HepG2 (cell line): ENCODE data around the gene ABRACL. TPM values are rescaled to one million over a fixed set of nuclear protein-coding genes. Genes with fewer than 3 reads are reported as not detected.

Source experiments
- ATAC-seq: fragments of 200-7000 bp; cut with Tn5 transposase; 3 replicates; pipeline ENCODE4 v1.9.1; 2020; ENCODE audit warnings: mild to moderate bottlenecking, moderate library complexity
- BruUV-seq: library from RNA; stranded (reverse); fragments of 400-500 nt; replicated peaks from 2 replicates; lab custom pipeline; 2021; lab: Mats Ljungman, UMichigan
- CTCF ChIA-PET: fragments of 300-600 bp; formaldehyde crosslinking; extraction: SDS; loops from one replicate; lab custom pipeline; 2021; ENCODE audit warnings: low total read pairs, inconsistent platforms, low intra/inter-chr PET ratio; lab: Yijun Ruan, JAX
- POLR2A ChIA-PET: fragments of 350-600 bp; sonication (Branson Sonifier 250); formaldehyde crosslinking; loops from one replicate; lab custom pipeline; 2020; ENCODE audit warnings: antibody characterized with exemption, inconsistent platforms; lab: Yijun Ruan, JAX
- DNase-seq: peaks from one replicate; pipeline ENCODE4 v3.0.0-alpha.2; 2015; ENCODE audit warnings: low spot score
- FAIRE-seq: peaks from 3 replicates; lab custom pipeline; 2011; peaks lifted over from hg19 to GRCh38; lab: Jason Lieb, UNC
- H2AFZ ChIP-seq: one replicate; pipeline ENCODE4 v1.6.1; 2011; ENCODE audit warnings: low read length, inconsistent platforms
- H3K27ac ChIP-seq: fragments of 300-600 bp; 3 replicates; pipeline ENCODE4 v1.8.0; 2011; ENCODE audit warnings: mixed run types, mild to moderate bottlenecking, mixed read lengths, low read length, inconsistent platforms; ENCODE audit not compliant: insufficient read depth; ENCODE audit errors: extremely low read length
- H3K27me3 ChIP-seq, 2 experiments: fragments of 200-600 bp in 1 of 2; 2 replicates in 1 of 2; 3 replicates in 1 of 2; pipeline versions ENCODE4 v1.6.0 to v1.8.0; 2011; ENCODE audit warnings: low read length in 2 of 2, mild to moderate bottlenecking in 2 of 2, moderate library complexity in 2 of 2, inconsistent platforms in 1 of 2; ENCODE audit not compliant: insufficient read depth in 2 of 2, control insufficient read depth in 1 of 2
- H3K36me3 ChIP-seq, 2 experiments: fragments of 200-600 bp in 1 of 2; replicated peaks in 1 of 2; 2 replicates in 1 of 2; 3 replicates in 1 of 2; pipeline versions ENCODE4 v1.5.1 to v1.8.0; 2011; ENCODE audit warnings: low read length in 2 of 2, inconsistent platforms in 1 of 2; ENCODE audit not compliant: insufficient read depth in 2 of 2, control insufficient read depth in 1 of 2
- H3K4me1 ChIP-seq: 2 replicates; pipeline ENCODE4 v1.5.1; 2012; ENCODE audit warnings: low read length, inconsistent platforms; ENCODE audit not compliant: insufficient read depth
- H3K4me2 ChIP-seq: 2 replicates; pipeline ENCODE4 v1.6.0; 2011; ENCODE audit warnings: low read depth, low read length, inconsistent platforms
- H3K4me3 ChIP-seq, 3 experiments: fragments of 200-600 bp in 1 of 3; sonication (generic), shearing (Covaris generic) in 1 of 3; replicated peaks in 1 of 3; 2 replicates each; pipeline ENCODE4 v1.5.1; 2011 to 2016; ENCODE audit warnings: low read length in 3 of 3, inconsistent platforms in 2 of 3, low read depth in 2 of 3, mild to moderate bottlenecking in 2 of 3, control low read depth in 1 of 3, mixed read lengths in 1 of 3; ENCODE audit not compliant: insufficient read depth in 1 of 3
- H3K79me2 ChIP-seq: one replicate; pipeline ENCODE4 v1.6.1; 2011; ENCODE audit warnings: low read length, inconsistent platforms; ENCODE audit not compliant: insufficient read depth
- H3K9ac ChIP-seq: 2 replicates; pipeline ENCODE4 v1.6.0; 2011; ENCODE audit warnings: mild to moderate bottlenecking, low read depth, low read length, inconsistent platforms; ENCODE audit not compliant: insufficient read depth
- H3K9me3 ChIP-seq: 2 replicates; pipeline ENCODE4 v1.5.1; 2012; ENCODE audit warnings: mild to moderate bottlenecking, low read length
- H4K20me1 ChIP-seq: 2 replicates; pipeline ENCODE4 v1.6.0; 2011; ENCODE audit warnings: inconsistent platforms, mild to moderate bottlenecking, low read length, moderate library complexity; ENCODE audit not compliant: insufficient read depth
- HNF4A ChIP-seq: sonication (generic); formaldehyde crosslinking; IDR thresholded peaks from 2 replicates; pipeline ENCODE4 v1.4.0; 2020; ENCODE audit warnings: missing genetic modification reagents
- MATR3 ChIP-seq: sonication (generic); formaldehyde crosslinking; IDR thresholded peaks from 2 replicates; pipeline ENCODE4 v1.4.0; 2020; ENCODE audit warnings: missing genetic modification reagents
- SOX13 ChIP-seq, 3 experiments: fragments of 450-650 bp in 1 of 3; sonication (generic) in 1 of 3; formaldehyde crosslinking in 1 of 3; IDR thresholded peaks in 2 of 3; conservative IDR thresholded peaks in 1 of 3; 2 replicates each; pipeline versions ENCODE4 v1.5.0 to v1.6.1; 2016 to 2020; ENCODE audit warnings: antibody characterized with exemption in 1 of 3, mild to moderate bottlenecking in 1 of 3, missing compliant biosample characterization in 1 of 3, missing genetic modification reagents in 1 of 3, moderate library complexity in 1 of 3
- U2AF2 ChIP-seq: fragments of 200-400 bp; formaldehyde crosslinking; IDR thresholded peaks from 2 replicates; pipeline ENCODE4 v1.6.1; 2017; ENCODE audit warnings: low read depth, mild to moderate bottlenecking, low read length
- XRCC5 ChIP-seq: fragments of 200-400 bp; formaldehyde crosslinking; optimal IDR thresholded peaks from 2 replicates; pipeline ENCODE3; 2017; ENCODE audit warnings: mild to moderate bottlenecking, low read length
- ZFP36 ChIP-seq: fragments of 150-350 bp; IDR thresholded peaks from 2 replicates; pipeline ENCODE4 v1.6.1; 2018; ENCODE audit warnings: borderline replicate concordance, low read length, low read depth; ENCODE audit not compliant: partially characterized antibody
- ZNF24 ChIP-seq: fragments of 450-650 bp; IDR thresholded peaks from 2 replicates; pipeline ENCODE4 v1.6.1; 2017; ENCODE audit warnings: antibody characterized with exemption, mild to moderate bottlenecking
- ZNF33A ChIP-seq: sonication (generic); formaldehyde crosslinking; IDR thresholded peaks from 2 replicates; pipeline ENCODE4 v1.5.1; 2020; ENCODE audit warnings: missing genetic modification reagents, mild to moderate bottlenecking, moderate library complexity, borderline replicate concordance
- ZNF883 ChIP-seq: sonication (generic); formaldehyde crosslinking; IDR thresholded peaks from 2 replicates; pipeline ENCODE4 v1.5.1; 2020; ENCODE audit warnings: mild to moderate bottlenecking, missing genetic modification reagents; ENCODE audit errors: not compliant biosample characterization
- WGBS: methylation state at CpG from one replicate; pipeline ENCODE4 v1.1.6; 2017; ENCODE audit warnings: low lambda C conversion rate; 5-methylcytosine and 5-hydroxymethylcytosine counted together
- in situ Hi-C: cut with HindIII; loops from 2 replicates; pipeline ENCODE4 v1.10.0; 2017; ENCODE audit warnings: low pct_unique_long_range_greater_than_20kb; ENCODE audit not compliant: extremely low pct_ligation_motif_present
- intact Hi-C: fragments of 100-400 bp; cut with micrococcal nuclease; formaldehyde crosslinking; loops from one replicate; pipeline ENCODE4 v1.10.0; 2022; ENCODE audit not compliant: unreplicated experiment
- polyA plus RNA-seq, 8 experiments: library from polyadenylated mRNA; depleted of rRNA in 3 of 8; stranded (reverse) in 7 of 8; unstranded in 1 of 8; fragments of >200 nt; fragmentation: Illumina TruSeq in 4 of 8; extraction: Trizol in 4 of 8; gene quantifications; 2 replicates each; pipeline versions ENCODE4 v1.2.1 to v1.2.3, GENCODE V29; 2011 to 2016; ENCODE audit warnings: low read depth in 4 of 8, missing spikeins in 1 of 8, mixed read lengths in 1 of 8; ENCODE audit not compliant: insufficient read depth in 1 of 8
- total RNA-seq, 5 experiments: library from RNA; depleted of rRNA; stranded (reverse); fragments of >200 nt; fragmentation: Illumina TruSeq; extraction: Trizol; gene quantifications; 2 replicates each; pipeline ENCODE4 v1.2.3, GENCODE V29; 2016; ENCODE audit warnings: low read depth in 1 of 5
- TF ChIP-seq, protein P1 (sequence below), 2 experiments: fragments of 450-650 bp in 1 of 2; sonication (generic) in 1 of 2; formaldehyde crosslinking; IDR thresholded peaks; 2 replicates each; pipeline versions ENCODE4 v1.5.0 to v1.8.0; 2020 to 2022; ENCODE audit warnings: mild to moderate bottlenecking in 1 of 2, missing genetic modification reagents in 1 of 2
- TF ChIP-seq, protein P2 (sequence below): sonication (generic); formaldehyde crosslinking; IDR thresholded peaks from 2 replicates; pipeline ENCODE4 v1.5.0; 2020; ENCODE audit warnings: mild to moderate bottlenecking, missing genetic modification reagents, moderate library complexity
- TF ChIP-seq, protein P3 (sequence below), 2 experiments: sonication (generic) in 1 of 2; formaldehyde crosslinking in 1 of 2; IDR thresholded peaks; 2 replicates each; pipeline versions ENCODE4 v1.6.1 to v1.9.0; 2014 to 2022; ENCODE audit warnings: antibody characterized with exemption in 1 of 2, borderline replicate concordance in 1 of 2, inconsistent platforms in 1 of 2, low read depth in 1 of 2, missing genetic modification reagents in 1 of 2
- TF ChIP-seq, protein P4 (sequence below): sonication (generic); formaldehyde crosslinking; IDR thresholded peaks from 2 replicates; pipeline ENCODE4 v1.5.0; 2020; ENCODE audit warnings: missing genetic modification reagents

The ABRACL gene
- total and polyA plus RNA-seq, 2 of the 13 experiments (the other 11 are each of a cell fraction or from before 2014, with no cell fraction given): 1.4 to 5.4 TPM

DNA sequence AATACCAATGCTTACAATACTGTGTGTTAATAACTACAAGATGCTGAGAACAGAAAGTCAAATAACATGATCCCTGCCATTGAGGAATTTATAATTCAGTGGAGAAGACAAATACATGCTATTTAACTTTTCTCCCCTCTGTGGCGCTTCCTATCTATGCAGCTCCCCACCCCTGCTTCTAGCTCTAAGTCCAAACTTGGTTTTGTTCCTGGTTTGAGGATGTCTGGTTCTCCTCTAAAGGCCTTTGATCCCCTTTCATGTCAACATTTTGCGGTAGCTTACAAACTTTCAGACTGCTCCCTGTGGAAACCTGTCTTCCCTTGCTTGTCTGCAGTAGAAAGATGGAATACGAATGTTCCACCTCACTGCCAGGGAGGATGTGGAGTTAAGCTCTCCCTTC is 22.1 kb upstream of the ABRACL start:
- intact Hi-C loops: no loop called here
- Histone ChIP-seq H2AFZ (no peak overlapping the region), H3K4me3 (no peak overlapping the region), H3K4me2 (no peak overlapping the region), H3K9me3 (no peaks in the 10 kb centered on the region), H3K79me2 (no peaks in the 10 kb centered on the region), H3K9ac (no peak overlapping the region), H3K36me3 (no peaks in the 10 kb centered on the region), H3K27ac (no peak overlapping the region), H3K4me1 (peaks cover 7% of the 10 kb centered on the region; the same call in 1 of the 2 replicates), H3K27me3 (no peaks in the 10 kb centered on the region), H4K20me1 (no peaks in the 10 kb centered on the region)
- POLR2A ChIA-PET: no interaction called here
- in situ Hi-C loops: no loop called here
- FAIRE-seq (peak; percentile 76), DNase-seq (no peak), ATAC-seq (peak; percentile 65; the same call in 2 of the 3 replicates)
- no peak for TF ChIP-seq XRCC5
- TF ChIP-seq MATR3 (CRISPR knock-in tag): no peak
- TF ChIP-seq, protein P1, sequence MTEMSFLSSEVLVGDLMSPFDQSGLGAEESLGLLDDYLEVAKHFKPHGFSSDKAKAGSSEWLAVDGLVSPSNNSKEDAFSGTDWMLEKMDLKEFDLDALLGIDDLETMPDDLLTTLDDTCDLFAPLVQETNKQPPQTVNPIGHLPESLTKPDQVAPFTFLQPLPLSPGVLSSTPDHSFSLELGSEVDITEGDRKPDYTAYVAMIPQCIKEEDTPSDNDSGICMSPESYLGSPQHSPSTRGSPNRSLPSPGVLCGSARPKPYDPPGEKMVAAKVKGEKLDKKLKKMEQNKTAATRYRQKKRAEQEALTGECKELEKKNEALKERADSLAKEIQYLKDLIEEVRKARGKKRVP (CRISPR knock-in tag; IDR thresholded peaks at IDR 0.05): no peak
- TF ChIP-seq ZNF883 (CRISPR knock-in tag): no peak
- TF ChIP-seq, protein P2, sequence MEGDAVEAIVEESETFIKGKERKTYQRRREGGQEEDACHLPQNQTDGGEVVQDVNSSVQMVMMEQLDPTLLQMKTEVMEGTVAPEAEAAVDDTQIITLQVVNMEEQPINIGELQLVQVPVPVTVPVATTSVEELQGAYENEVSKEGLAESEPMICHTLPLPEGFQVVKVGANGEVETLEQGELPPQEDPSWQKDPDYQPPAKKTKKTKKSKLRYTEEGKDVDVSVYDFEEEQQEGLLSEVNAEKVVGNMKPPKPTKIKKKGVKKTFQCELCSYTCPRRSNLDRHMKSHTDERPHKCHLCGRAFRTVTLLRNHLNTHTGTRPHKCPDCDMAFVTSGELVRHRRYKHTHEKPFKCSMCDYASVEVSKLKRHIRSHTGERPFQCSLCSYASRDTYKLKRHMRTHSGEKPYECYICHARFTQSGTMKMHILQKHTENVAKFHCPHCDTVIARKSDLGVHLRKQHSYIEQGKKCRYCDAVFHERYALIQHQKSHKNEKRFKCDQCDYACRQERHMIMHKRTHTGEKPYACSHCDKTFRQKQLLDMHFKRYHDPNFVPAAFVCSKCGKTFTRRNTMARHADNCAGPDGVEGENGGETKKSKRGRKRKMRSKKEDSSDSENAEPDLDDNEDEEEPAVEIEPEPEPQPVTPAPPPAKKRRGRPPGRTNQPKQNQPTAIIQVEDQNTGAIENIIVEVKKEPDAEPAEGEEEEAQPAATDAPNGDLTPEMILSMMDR (CRISPR knock-in tag): peak; percentile 15; the same call in 1 of the 2 replicates
- no peak for TF ChIP-seq ZNF33A (CRISPR knock-in tag)
- no peak for TF ChIP-seq ZNF24
- TF ChIP-seq SOX13 (IDR thresholded peaks at IDR 0.05): no peak
- no peak for TF ChIP-seq SOX13 (CRISPR knock-in tag; conservative IDR thresholded peaks at IDR 0.05 in 1 of 2, IDR thresholded peaks at IDR 0.05 in 1 of 2)
- no peak for TF ChIP-seq ZFP36
- peak; percentile 20; the same call in 1 of the 2 replicates for TF ChIP-seq HNF4A (CRISPR knock-in tag)
- TF ChIP-seq, protein P3, sequence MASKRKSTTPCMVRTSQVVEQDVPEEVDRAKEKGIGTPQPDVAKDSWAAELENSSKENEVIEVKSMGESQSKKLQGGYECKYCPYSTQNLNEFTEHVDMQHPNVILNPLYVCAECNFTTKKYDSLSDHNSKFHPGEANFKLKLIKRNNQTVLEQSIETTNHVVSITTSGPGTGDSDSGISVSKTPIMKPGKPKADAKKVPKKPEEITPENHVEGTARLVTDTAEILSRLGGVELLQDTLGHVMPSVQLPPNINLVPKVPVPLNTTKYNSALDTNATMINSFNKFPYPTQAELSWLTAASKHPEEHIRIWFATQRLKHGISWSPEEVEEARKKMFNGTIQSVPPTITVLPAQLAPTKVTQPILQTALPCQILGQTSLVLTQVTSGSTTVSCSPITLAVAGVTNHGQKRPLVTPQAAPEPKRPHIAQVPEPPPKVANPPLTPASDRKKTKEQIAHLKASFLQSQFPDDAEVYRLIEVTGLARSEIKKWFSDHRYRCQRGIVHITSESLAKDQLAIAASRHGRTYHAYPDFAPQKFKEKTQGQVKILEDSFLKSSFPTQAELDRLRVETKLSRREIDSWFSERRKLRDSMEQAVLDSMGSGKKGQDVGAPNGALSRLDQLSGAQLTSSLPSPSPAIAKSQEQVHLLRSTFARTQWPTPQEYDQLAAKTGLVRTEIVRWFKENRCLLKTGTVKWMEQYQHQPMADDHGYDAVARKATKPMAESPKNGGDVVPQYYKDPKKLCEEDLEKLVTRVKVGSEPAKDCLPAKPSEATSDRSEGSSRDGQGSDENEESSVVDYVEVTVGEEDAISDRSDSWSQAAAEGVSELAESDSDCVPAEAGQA (IDR thresholded peaks at IDR 0.05; ENCODE audit: low read depth): no peak
- TF ChIP-seq, protein P3 (CRISPR knock-in tag; IDR thresholded peaks at IDR 0.05; ENCODE audit: borderline replicate concordance): no peak
- TF ChIP-seq, protein P4, sequence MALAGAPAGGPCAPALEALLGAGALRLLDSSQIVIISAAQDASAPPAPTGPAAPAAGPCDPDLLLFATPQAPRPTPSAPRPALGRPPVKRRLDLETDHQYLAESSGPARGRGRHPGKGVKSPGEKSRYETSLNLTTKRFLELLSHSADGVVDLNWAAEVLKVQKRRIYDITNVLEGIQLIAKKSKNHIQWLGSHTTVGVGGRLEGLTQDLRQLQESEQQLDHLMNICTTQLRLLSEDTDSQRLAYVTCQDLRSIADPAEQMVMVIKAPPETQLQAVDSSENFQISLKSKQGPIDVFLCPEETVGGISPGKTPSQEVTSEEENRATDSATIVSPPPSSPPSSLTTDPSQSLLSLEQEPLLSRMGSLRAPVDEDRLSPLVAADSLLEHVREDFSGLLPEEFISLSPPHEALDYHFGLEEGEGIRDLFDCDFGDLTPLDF (CRISPR knock-in tag): no peak
- TF ChIP-seq U2AF2: no peak
- BruUV-seq: no TSS peak
- WGBS: 1% methylated on average over 3 of the region's 3 CpGs
- CTCF ChIA-PET: no interaction called here
